DOHH2 (cell line): Measurements from ENCODE around the gene DNAJC11.

ENCODE experiments used
- EZH2phosphoT487 ChIP-seq: fragments of 200-600 bp; sonication (generic); IDR thresholded peaks from 2 replicates; pipeline ENCODE4 v1.6.1; 2017; ENCODE audit warnings: borderline replicate concordance, mild to moderate bottlenecking, antibody characterized with exemption, low read length, moderate library complexity, mixed read lengths
- TF ChIP-seq, protein P1 (sequence below): fragments of 200-600 bp; sonication (generic); IDR thresholded peaks from one replicate; pipeline ENCODE4 v1.5.1; 2014; ENCODE audit warnings: antibody characterized with exemption, mild to moderate bottlenecking, low read depth, low read length; ENCODE audit not compliant: poor library complexity, severe bottlenecking

DNA sequence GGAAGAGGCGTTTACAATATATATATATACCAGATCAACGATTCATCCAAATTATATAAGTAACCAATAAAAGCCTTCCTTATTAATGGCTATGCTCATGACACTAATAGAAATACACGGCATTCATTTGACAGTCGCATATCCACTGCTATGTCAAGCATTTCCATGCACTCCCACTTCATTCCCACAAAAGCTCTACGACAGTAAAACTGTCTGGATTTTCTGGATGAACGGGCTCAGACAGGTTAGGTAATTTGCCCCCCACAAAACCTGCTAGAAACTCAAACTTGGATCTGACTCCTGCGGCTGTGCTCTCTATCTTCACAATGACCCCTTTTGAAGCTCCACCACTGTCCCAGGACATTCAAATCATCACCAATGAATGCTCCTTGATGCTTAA is 11.4 kb downstream of the DNAJC11 start:
- TF ChIP-seq, protein P1, sequence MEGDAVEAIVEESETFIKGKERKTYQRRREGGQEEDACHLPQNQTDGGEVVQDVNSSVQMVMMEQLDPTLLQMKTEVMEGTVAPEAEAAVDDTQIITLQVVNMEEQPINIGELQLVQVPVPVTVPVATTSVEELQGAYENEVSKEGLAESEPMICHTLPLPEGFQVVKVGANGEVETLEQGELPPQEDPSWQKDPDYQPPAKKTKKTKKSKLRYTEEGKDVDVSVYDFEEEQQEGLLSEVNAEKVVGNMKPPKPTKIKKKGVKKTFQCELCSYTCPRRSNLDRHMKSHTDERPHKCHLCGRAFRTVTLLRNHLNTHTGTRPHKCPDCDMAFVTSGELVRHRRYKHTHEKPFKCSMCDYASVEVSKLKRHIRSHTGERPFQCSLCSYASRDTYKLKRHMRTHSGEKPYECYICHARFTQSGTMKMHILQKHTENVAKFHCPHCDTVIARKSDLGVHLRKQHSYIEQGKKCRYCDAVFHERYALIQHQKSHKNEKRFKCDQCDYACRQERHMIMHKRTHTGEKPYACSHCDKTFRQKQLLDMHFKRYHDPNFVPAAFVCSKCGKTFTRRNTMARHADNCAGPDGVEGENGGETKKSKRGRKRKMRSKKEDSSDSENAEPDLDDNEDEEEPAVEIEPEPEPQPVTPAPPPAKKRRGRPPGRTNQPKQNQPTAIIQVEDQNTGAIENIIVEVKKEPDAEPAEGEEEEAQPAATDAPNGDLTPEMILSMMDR: no peak
- no peak for TF ChIP-seq EZH2phosphoT487
